GM12864 (cell line): ENCODE data around the gene HBP1.

ENCODE experiments used
- DNase-seq: peaks from one replicate; pipeline ENCODE4 v3.0.0-alpha.2; 2011; ENCODE audit warnings: low read depth
- H3K4me3 ChIP-seq: 2 replicates; pipeline ENCODE4 v1.5.1; 2011; ENCODE audit warnings: mild to moderate bottlenecking, low read depth, low read length, control low read depth
- CTCF ChIP-seq: IDR thresholded peaks from 2 replicates; pipeline ENCODE4 v1.5.1; 2011; ENCODE audit warnings: low read depth, mild to moderate bottlenecking, moderate library complexity, low read length, control low read depth, inconsistent platforms; ENCODE audit errors: missing control alignments

Gene HBP1

GRCh38 chr7:107248551-107249316, 79.9 kb downstream of the HBP1 start:
- no peak overlapping the region for H3K4me3 ChIP-seq
- no peak for DNase-seq
- TF ChIP-seq CTCF, result no peak

DNA sequence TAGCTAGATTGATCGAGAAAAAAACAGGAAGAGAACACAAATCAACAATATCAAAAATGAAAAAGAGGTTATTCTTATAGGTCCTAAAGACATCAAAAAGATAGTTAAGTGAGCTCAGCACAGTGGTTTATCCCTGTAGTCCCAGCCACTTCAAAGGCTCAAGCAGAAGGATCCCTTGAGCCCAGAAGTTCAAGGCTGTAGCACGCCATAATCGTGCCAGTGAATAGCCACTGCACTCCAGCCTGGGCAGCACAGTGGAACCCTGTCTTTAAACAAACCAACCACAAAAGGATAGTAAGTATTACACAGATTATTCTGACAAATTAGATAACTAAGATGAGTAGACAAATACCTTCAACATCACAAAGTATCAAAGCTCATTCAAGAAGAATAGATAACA, 83.2 kb downstream of the HBP1 start:
- no peak for TF ChIP-seq CTCF
- H3K4me3 ChIP-seq, result no peak overlapping the region
- no peak for DNase-seq
